OCI-LY1 (cell line): ENCODE data around the gene RRAD.

Source experiments
- H2AFZ ChIP-seq: fragments of 200-600 bp; sonication (generic), shearing (Covaris generic); 2 replicates; pipeline ENCODE4 v1.6.0; 2014; ENCODE audit warnings: antibody characterized with exemption, mild to moderate bottlenecking, low read length
- H3F3A ChIP-seq: fragments of 200-600 bp; sonication (generic), shearing (Covaris generic); 2 replicates; pipeline ENCODE4 v1.6.0; 2014; ENCODE audit warnings: mild to moderate bottlenecking, antibody characterized with exemption, low read length, moderate library complexity; ENCODE audit not compliant: insufficient read depth
- H3K27ac ChIP-seq: fragments of 200-600 bp; sonication (generic); 2 replicates; pipeline ENCODE4 v1.5.1; 2014; ENCODE audit warnings: low read length, mixed run types, mild to moderate bottlenecking, low read depth; ENCODE audit not compliant: poor library complexity, severe bottlenecking
- H3K27me3 ChIP-seq: fragments of 200-600 bp; sonication (generic); 2 replicates; pipeline ENCODE4 v1.6.0; 2014; ENCODE audit warnings: antibody characterized with exemption, mild to moderate bottlenecking, low read length, moderate library complexity; ENCODE audit not compliant: insufficient read depth
- H3K36me3 ChIP-seq: fragments of 200-600 bp; sonication (generic); 2 replicates; pipeline ENCODE4 v1.6.1; 2014; ENCODE audit warnings: mild to moderate bottlenecking, antibody characterized with exemption, low read length, moderate library complexity, mixed read lengths; ENCODE audit not compliant: insufficient read depth
- H3K4me1 ChIP-seq: fragments of 200-600 bp; sonication (generic); 2 replicates; pipeline ENCODE4 v1.5.1; 2014; ENCODE audit warnings: mild to moderate bottlenecking, low read length, moderate library complexity; ENCODE audit not compliant: insufficient read depth, severe bottlenecking
- H3K4me2 ChIP-seq: fragments of 200-600 bp; sonication (generic), shearing (Covaris generic); 2 replicates; pipeline ENCODE4 v1.6.1; 2014; ENCODE audit warnings: low read length
- H3K4me3 ChIP-seq: fragments of 200-600 bp; sonication (generic); 2 replicates; pipeline ENCODE4 v1.5.1; 2014; ENCODE audit warnings: low read length, low read depth, mild to moderate bottlenecking, mixed read lengths; ENCODE audit not compliant: poor library complexity, severe bottlenecking
- H3K79me2 ChIP-seq: fragments of 200-600 bp; shearing (Covaris generic); 2 replicates; pipeline ENCODE4 v1.6.1; 2016; ENCODE audit warnings: mixed run types, low read length, mixed read lengths; ENCODE audit not compliant: insufficient read depth
- H3K9ac ChIP-seq: fragments of 200-600 bp; sonication (generic), shearing (Covaris generic); 2 replicates; pipeline ENCODE4 v1.6.1; 2014; ENCODE audit warnings: mild to moderate bottlenecking, low read length, mixed read lengths
- H3K9me2 ChIP-seq: fragments of 200-600 bp; sonication (generic), shearing (Covaris generic); 2 replicates; pipeline ENCODE4 v1.6.1; 2014; ENCODE audit warnings: low read depth, mild to moderate bottlenecking, low read length, mixed read lengths
- H3K9me3 ChIP-seq: fragments of 200-600 bp; shearing (Covaris generic); 2 replicates; pipeline ENCODE4 v1.6.1; 2014; ENCODE audit warnings: low read length, mixed read lengths
- H4K20me1 ChIP-seq: fragments of 200-600 bp; sonication (generic), shearing (Covaris generic); 2 replicates; pipeline ENCODE4 v1.6.0; 2016; ENCODE audit warnings: mild to moderate bottlenecking, low read length; ENCODE audit not compliant: insufficient read depth
- EZH2 ChIP-seq: fragments of 200-600 bp; sonication (generic), shearing (Covaris generic); IDR thresholded peaks from 2 replicates; pipeline ENCODE4 v1.8.0; 2017; ENCODE audit warnings: borderline replicate concordance, mixed run types, mild to moderate bottlenecking, antibody characterized with exemption, low read length, moderate library complexity, mixed read lengths
- TF ChIP-seq, protein P1 (sequence below): fragments of 200-600 bp; sonication (generic), shearing (Covaris generic); IDR thresholded peaks from 2 replicates; pipeline ENCODE4 v1.5.1; 2017; ENCODE audit warnings: mild to moderate bottlenecking, antibody characterized with exemption, low read length, moderate library complexity, mixed read lengths

RRAD gene

GRCh38 chr16:66927918-66928649 is 2.7 kb upstream of the RRAD start:
- Histone ChIP-seq H3K9me3 (no peaks in the 10 kb centered on the region), H2AFZ (no peak overlapping the region), H3K36me3 (peaks cover 10% of the 10 kb centered on the region; the same call in 1 of the 2 replicates), H3F3A (no peaks in the 10 kb centered on the region), H3K79me2 (no peaks in the 10 kb centered on the region), H3K4me3 (no peak overlapping the region), H3K4me1 (peaks cover 14% of the 10 kb centered on the region), H3K9me2 (no peaks in the 10 kb centered on the region), H3K9ac (no peak overlapping the region), H3K27ac (no peak overlapping the region), H4K20me1 (no peaks in the 10 kb centered on the region), H3K4me2 (no peak overlapping the region), H3K27me3 (no peaks in the 10 kb centered on the region)
- TF ChIP-seq EZH2, result no peak
- TF ChIP-seq, protein P1, sequence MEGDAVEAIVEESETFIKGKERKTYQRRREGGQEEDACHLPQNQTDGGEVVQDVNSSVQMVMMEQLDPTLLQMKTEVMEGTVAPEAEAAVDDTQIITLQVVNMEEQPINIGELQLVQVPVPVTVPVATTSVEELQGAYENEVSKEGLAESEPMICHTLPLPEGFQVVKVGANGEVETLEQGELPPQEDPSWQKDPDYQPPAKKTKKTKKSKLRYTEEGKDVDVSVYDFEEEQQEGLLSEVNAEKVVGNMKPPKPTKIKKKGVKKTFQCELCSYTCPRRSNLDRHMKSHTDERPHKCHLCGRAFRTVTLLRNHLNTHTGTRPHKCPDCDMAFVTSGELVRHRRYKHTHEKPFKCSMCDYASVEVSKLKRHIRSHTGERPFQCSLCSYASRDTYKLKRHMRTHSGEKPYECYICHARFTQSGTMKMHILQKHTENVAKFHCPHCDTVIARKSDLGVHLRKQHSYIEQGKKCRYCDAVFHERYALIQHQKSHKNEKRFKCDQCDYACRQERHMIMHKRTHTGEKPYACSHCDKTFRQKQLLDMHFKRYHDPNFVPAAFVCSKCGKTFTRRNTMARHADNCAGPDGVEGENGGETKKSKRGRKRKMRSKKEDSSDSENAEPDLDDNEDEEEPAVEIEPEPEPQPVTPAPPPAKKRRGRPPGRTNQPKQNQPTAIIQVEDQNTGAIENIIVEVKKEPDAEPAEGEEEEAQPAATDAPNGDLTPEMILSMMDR, result no peak

GRCh38 chr16:66926961-66927436 is 1.7 kb upstream of the RRAD start:
- H3F3A ChIP-seq, result no peaks in the 10 kb centered on the region
- H3K9ac ChIP-seq, result no peak overlapping the region
- no peaks in the 10 kb centered on the region for H3K9me3 ChIP-seq
- peaks cover 2% of the 10 kb centered on the region; the same call in 1 of the 2 replicates for H3K36me3 ChIP-seq
- no peak overlapping the region for H2AFZ ChIP-seq
- TF ChIP-seq EZH2, result no peak
- TF ChIP-seq, protein P1, result no peak
- H3K4me2 ChIP-seq, result no peak overlapping the region
- H3K79me2 ChIP-seq, result no peaks in the 10 kb centered on the region
- peaks cover 10% of the 10 kb centered on the region for H3K4me1 ChIP-seq
- H3K27me3 ChIP-seq, result 0 out of 2 replicates have a peak, but pooled peaks cover 3% of the 10 kb centered on the region
- no peak overlapping the region for H3K4me3 ChIP-seq
- H3K27ac ChIP-seq, result no peak overlapping the region
- H3K9me2 ChIP-seq, result no peaks in the 10 kb centered on the region
- H4K20me1 ChIP-seq, result no peaks in the 10 kb centered on the region

- Histone ChIP-seq H3K4me1 (peaks cover 10% of the 10 kb centered on the region), H3K27me3 (0 out of 2 replicates have a peak, but pooled peaks cover 4% of the 10 kb centered on the region), H3K4me3 (no peak overlapping the region), H3F3A (no peaks in the 10 kb centered on the region), H3K4me2 (no peak overlapping the region), H2AFZ (no peak overlapping the region), H3K9me3 (no peaks in the 10 kb centered on the region), H3K79me2 (no peaks in the 10 kb centered on the region), H4K20me1 (no peaks in the 10 kb centered on the region), H3K27ac (no peak overlapping the region), H3K36me3 (no peaks in the 10 kb centered on the region), H3K9ac (no peak overlapping the region), H3K9me2 (no peaks in the 10 kb centered on the region)
- TF ChIP-seq EZH2, result no peak
- TF ChIP-seq, protein P1, result no peak
Measured at GRCh38 chr16:66926171-66926947, 1.0 kb upstream of the RRAD start.
